ENCODE results near the gene IGSF21. TPM values are rescaled to one million over a fixed set of nuclear protein-coding genes. Genes with fewer than 3 reads are reported as not detected.

The IGSF21 gene
- total and polyA plus RNA-seq, 2 experiments from 2014 or later = not detected

DNA sequence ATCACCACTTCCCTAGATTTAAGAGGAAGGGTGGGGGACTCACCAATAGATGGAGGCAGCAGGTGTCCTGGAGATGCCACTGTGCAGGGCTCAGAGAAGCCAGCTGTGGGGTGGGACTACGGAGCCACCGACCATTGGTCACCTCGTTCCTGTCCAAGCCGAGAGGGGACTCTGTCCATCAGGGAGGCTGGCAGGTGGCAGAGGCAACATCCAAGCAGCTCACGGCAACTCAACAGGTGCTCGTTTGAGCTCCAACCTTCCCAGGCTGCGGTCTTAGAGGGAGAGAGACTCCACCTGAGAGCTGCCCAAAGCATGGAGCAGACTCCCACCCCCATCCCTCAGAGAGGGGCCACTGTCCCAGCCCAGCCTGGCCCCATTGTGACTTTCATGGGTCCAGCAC lies 71.4 kb downstream of the IGSF21 start:
- no peaks in the 10 kb centered on the region for H3K9me3 ChIP-seq (ENCODE audit: low read depth)
- H3K36me3 ChIP-seq (replicated peaks; ENCODE audit: insufficient read depth, low read depth) = no peaks in the 10 kb centered on the region
- no peaks in the 10 kb centered on the region for H4K20me1 ChIP-seq (ENCODE audit: insufficient read depth, poor library complexity, severe bottlenecking)
- H3K79me2 ChIP-seq = no peaks in the 10 kb centered on the region
- no peaks in the 10 kb centered on the region for H3K9me2 ChIP-seq (replicated peaks; ENCODE audit: insufficient read depth)
- DNase-seq (ENCODE audit: low spot score) = no peak
- 84% methylated on average over 7 of the region's 7 CpGs for WGBS (ENCODE audit: low lambda C conversion rate, missing lambda C conversion rate)
- TF ChIP-seq EZH2phosphoT487 (IDR thresholded peaks at IDR 0.05; ENCODE audit: low read depth, severe bottlenecking, unreplicated experiment) (no peak), CTCF (IDR thresholded peaks at IDR 0.05; ENCODE audit: poor library complexity) (no peak), EZH2 (IDR thresholded peaks at IDR 0.05; ENCODE audit: borderline replicate concordance) (no peak)
- no peak overlapping the region for H3K4me3 ChIP-seq
- no peak overlapping the region for H3K4me2 ChIP-seq
- no peaks in the 10 kb centered on the region for H3K4me1 ChIP-seq (ENCODE audit: insufficient read depth)
- no peak overlapping the region for H2AFZ ChIP-seq
- H3K27me3 ChIP-seq = peaks cover 49% of the 10 kb centered on the region
- H3K27ac ChIP-seq = no peak overlapping the region

GRCh38 chr1:18182398-18183160 lies 75.0 kb downstream of the IGSF21 start:
- Histone ChIP-seq H3K27ac (no peak overlapping the region), H3K9me3 (ENCODE audit: low read depth) (no peaks in the 10 kb centered on the region), H3K79me2 (no peaks in the 10 kb centered on the region), H2AFZ (no peak overlapping the region), H3K4me2 (no peak overlapping the region), H3K27me3 (peaks cover 45% of the 10 kb centered on the region), H3K36me3 (replicated peaks; ENCODE audit: insufficient read depth, low read depth) (no peaks in the 10 kb centered on the region), H3K4me3 (no peak overlapping the region), H4K20me1 (ENCODE audit: insufficient read depth, poor library complexity, severe bottlenecking) (no peaks in the 10 kb centered on the region), H3K4me1 (ENCODE audit: insufficient read depth) (no peaks in the 10 kb centered on the region), H3K9me2 (replicated peaks; ENCODE audit: insufficient read depth) (no peaks in the 10 kb centered on the region)
- WGBS (ENCODE audit: low lambda C conversion rate, missing lambda C conversion rate) = 62% methylated on average over 13 of the region's 13 CpGs
- peak; percentile 22 for DNase-seq (ENCODE audit: low spot score)
- TF ChIP-seq CTCF (IDR thresholded peaks at IDR 0.05; ENCODE audit: poor library complexity) (no peak), EZH2 (IDR thresholded peaks at IDR 0.05; ENCODE audit: borderline replicate concordance) (no peak)

- H3K27ac ChIP-seq = no peak overlapping the region
Measured at GRCh38 chr1:18183533-18183932, 75.9 kb downstream of the IGSF21 start.

More at GRCh38 chr1:18183533-18183932, 75.9 kb downstream of the IGSF21 start:
- Histone ChIP-seq H3K79me2 (no peaks in the 10 kb centered on the region), H3K9me2 (replicated peaks; ENCODE audit: insufficient read depth) (no peaks in the 10 kb centered on the region), H3K36me3 (replicated peaks; ENCODE audit: insufficient read depth, low read depth) (no peaks in the 10 kb centered on the region), H3K27me3 (peaks cover 35% of the 10 kb centered on the region), H2AFZ (no peak overlapping the region), H3K4me2 (no peak overlapping the region), H3K4me3 (no peak overlapping the region), H4K20me1 (ENCODE audit: insufficient read depth, poor library complexity, severe bottlenecking) (no peaks in the 10 kb centered on the region), H3K4me1 (ENCODE audit: insufficient read depth) (no peaks in the 10 kb centered on the region), H3K9me3 (ENCODE audit: low read depth) (no peaks in the 10 kb centered on the region)
- 91% methylated on average over 7 of the region's 7 CpGs for WGBS (ENCODE audit: low lambda C conversion rate, missing lambda C conversion rate)
- DNase-seq (ENCODE audit: low spot score) = no peak
- TF ChIP-seq CTCF (IDR thresholded peaks at IDR 0.05; ENCODE audit: poor library complexity) (no peak), EZH2phosphoT487 (IDR thresholded peaks at IDR 0.05; ENCODE audit: low read depth, severe bottlenecking, unreplicated experiment) (no peak), EZH2 (IDR thresholded peaks at IDR 0.05; ENCODE audit: borderline replicate concordance) (no peak)
